Measurements from ENCODE around the gene GALE. TPM values are rescaled to one million over a fixed set of nuclear protein-coding genes. Genes with fewer than 3 reads are reported as not detected.

Gene GALE
- total RNA-seq, 3 donors from 2014 or later, result 9.9 to 31.2 (median 28.2) TPM

- no peak for DNase-seq (ENCODE audit: low spot score in 2 of 2)
- TF ChIP-seq CTCF (IDR thresholded peaks at IDR 0.05), result no peak
- no peak for TF ChIP-seq POLR2AphosphoS5 (IDR thresholded peaks at IDR 0.05)
- TF ChIP-seq POLR2A (IDR thresholded peaks at IDR 0.05), result no peak
- H3K9me3 ChIP-seq, result no peaks in the 10 kb centered on the region
- H3K27me3 ChIP-seq, result no peaks in the 10 kb centered on the region
- no peak overlapping the region for H3K4me3 ChIP-seq
- peaks cover 0 to 8% of the 10 kb centered on the region in 2 donors for H3K4me1 ChIP-seq
- no peak overlapping the region for H3K27ac ChIP-seq
- no peaks in the 10 kb centered on the region for H3K36me3 ChIP-seq
- intact Hi-C loops (cut with DNase I; ENCODE audit: low total_unique reads), result no loop called here
Observed at GRCh38 chr1:23748016-23748415, 52.5 kb downstream of the GALE start.

Other genes with a start within 250 kb of the GALE start
- 100 to 1,000 TPM in 1 of 3 donors, 10 to 100 TPM in 2; 79.9 to 133 (median 90.9) TPM for gene ID3, start 241.3 kb downstream of the GALE start, total RNA-seq
- 1,000 to 10,000 TPM; 1,191 to 1,487 (median 1,340) TPM for gene RPL11, start 108.9 kb downstream of the GALE start, total RNA-seq
- 10 to 100 TPM; 30.3 to 61.9 (median 32.8) TPM for gene ELOA, start 57.3 kb downstream of the GALE start, total RNA-seq
- 10 to 100 TPM; 46.9 to 62.8 (median 60.3) TPM for gene PITHD1, start 22.3 kb downstream of the GALE start, total RNA-seq
- gene LYPLA2, start 9.6 kb downstream of the GALE start, total RNA-seq, result 10 to 100 TPM; 31.8 to 52.8 (median 49.5) TPM
- 10 to 100 TPM; 31.7 to 42.4 (median 39.0) TPM for gene HMGCL, start 24.7 kb upstream of the GALE start, total RNA-seq
- gene FUCA1, start 67.5 kb upstream of the GALE start, total RNA-seq, result 10 to 100 TPM; 26.9 to 45.3 (median 44.2) TPM
- under 1 TPM in 1 of 3 donors, not detected in 2; under 0.01 TPM for gene CNR2, start 112.6 kb upstream of the GALE start, total RNA-seq
- gene PNRC2, start 159.1 kb upstream of the GALE start, total RNA-seq, result 100 to 1,000 TPM; 126 to 163 (median 134) TPM
- 100 to 1,000 TPM in 2 of 3 donors, 10 to 100 TPM in 1; 99.4 to 156 (median 116) TPM for gene SRSF10, start 179.6 kb upstream of the GALE start, total RNA-seq